Glutamatergic neuron (in vitro differentiated cells): Measurements from ENCODE around the gene ZNF628. TPM values are rescaled to one million over a fixed set of nuclear protein-coding genes. Genes with fewer than 3 reads are reported as not detected.

Source experiments
- DNase-seq: peaks from one replicate; pipeline ENCODE4 v3.0.0; 2022
- H3K27ac Mint-ChIP-seq: one replicate; pipeline ENCODE4 v1.8.0; 2020; ENCODE audit warnings: mild to moderate bottlenecking, mixed read lengths, inconsistent platforms; ENCODE audit not compliant: unreplicated experiment
- H3K27me3 Mint-ChIP-seq: one replicate; pipeline ENCODE4 v1.8.0; 2020; ENCODE audit warnings: mild to moderate bottlenecking, moderate library complexity, mixed read lengths, inconsistent platforms; ENCODE audit not compliant: unreplicated experiment
- H3K36me3 Mint-ChIP-seq: one replicate; pipeline ENCODE4 v1.8.0; 2020; ENCODE audit warnings: mild to moderate bottlenecking, mixed read lengths, inconsistent platforms; ENCODE audit not compliant: unreplicated experiment
- H3K4me1 Mint-ChIP-seq: one replicate; pipeline ENCODE4 v1.8.0; 2020; ENCODE audit warnings: mild to moderate bottlenecking, low read depth, mixed read lengths, inconsistent platforms; ENCODE audit not compliant: unreplicated experiment
- H3K4me3 Mint-ChIP-seq: one replicate; pipeline ENCODE4 v1.8.0; 2020; ENCODE audit warnings: mild to moderate bottlenecking, mixed read lengths, inconsistent platforms; ENCODE audit not compliant: unreplicated experiment
- H3K9me3 Mint-ChIP-seq: one replicate; pipeline ENCODE4 v1.8.0; 2020; ENCODE audit warnings: mild to moderate bottlenecking, moderate library complexity, mixed read lengths, inconsistent platforms; ENCODE audit not compliant: unreplicated experiment
- CTCF ChIP-seq: fragments of 200-600 bp; sonication (generic); IDR thresholded peaks from one replicate; pipeline ENCODE4 v1.5.0; 2021; ENCODE audit not compliant: partially characterized antibody, unreplicated experiment
- total RNA-seq: library from RNA; stranded (reverse); fragmentation: NEBNext Ultra II Directional; extraction: Animal tissue kit (Norgen Biotek cat#: 25700); gene quantifications from one replicate; pipeline ENCODE4 v1.2.1, GENCODE V29; 2021; ENCODE audit not compliant: unreplicated experiment

ZNF628 gene
- total RNA-seq, 1 donor from 2014 or later, result 13.7 TPM

- Mint-ChIP-seq H3K4me1 (no peaks in the 10 kb centered on the region), H3K27ac (no peak overlapping the region), H3K27me3 (peaks cover 6% of the 10 kb centered on the region), H3K9me3 (peaks cover 3% of the 10 kb centered on the region), H3K4me3 (no peak overlapping the region), H3K36me3 (peaks cover 9% of the 10 kb centered on the region)
- TF ChIP-seq CTCF, result no peak
- DNase-seq, result no peak
Observed at GRCh38 chr19:55508120-55508519, 31.7 kb downstream of the ZNF628 start.

- H3K27ac Mint-ChIP-seq, result peak overlapping the region; percentile 29
- H3K36me3 Mint-ChIP-seq, result no peaks in the 10 kb centered on the region
- TF ChIP-seq CTCF, result peak; percentile 35
- H3K27me3 Mint-ChIP-seq, result peaks cover 2% of the 10 kb centered on the region
- peaks cover 3% of the 10 kb centered on the region for H3K4me1 Mint-ChIP-seq
- H3K9me3 Mint-ChIP-seq, result peaks cover 3% of the 10 kb centered on the region
- peak overlapping the region; percentile 11 for H3K4me3 Mint-ChIP-seq
- peak; percentile 94 for DNase-seq
Observed at GRCh38 chr19:55516878-55517620, 40.6 kb downstream of the ZNF628 start.

- no peaks in the 10 kb centered on the region for H3K9me3 Mint-ChIP-seq
- TF ChIP-seq CTCF, result no peak
- peaks cover 5% of the 10 kb centered on the region for H3K4me1 Mint-ChIP-seq
- H3K4me3 Mint-ChIP-seq, result no peak overlapping the region
- no peak overlapping the region for H3K27ac Mint-ChIP-seq
- peaks cover 2% of the 10 kb centered on the region for H3K27me3 Mint-ChIP-seq
- H3K36me3 Mint-ChIP-seq, result no peaks in the 10 kb centered on the region
- no peak for DNase-seq
Observed at GRCh38 chr19:55519451-55520311, 43.3 kb downstream of the ZNF628 start.

GRCh38 chr19:55520691-55521292 is 44.4 kb downstream of the ZNF628 start:
- peaks cover 4% of the 10 kb centered on the region for H3K27me3 Mint-ChIP-seq
- no peak overlapping the region for H3K27ac Mint-ChIP-seq
- TF ChIP-seq CTCF, result no peak

More at GRCh38 chr19:55520691-55521292, 44.4 kb downstream of the ZNF628 start:
- Mint-ChIP-seq H3K4me3 (no peak overlapping the region), H3K36me3 (no peaks in the 10 kb centered on the region), H3K4me1 (peaks cover 6% of the 10 kb centered on the region), H3K9me3 (peaks cover 2% of the 10 kb centered on the region)
- DNase-seq, result no peak
